Stimulated activated CD8-positive, alpha-beta memory T cell treated with anti-CD3 and anti-CD28 coated beads, Interleukin-15, amount 100 ng/mL, for 4 hours (primary cell): ENCODE results near the gene SLC2A4RG.
"Not testable (repeated sequence)": the region's sequence is repeated elsewhere in the genome, so short reads cannot be mapped to it uniquely, and the experiment has no call there.

ENCODE experiments used
- DNase-seq, 2 donors: peaks; one replicate each; pipeline ENCODE4 v3.0.0-alpha.2; 2020; ENCODE audit warnings: low read depth in 2 of 2

SLC2A4RG gene

GRCh38 chr20:63775096-63775978 lies 35.8 kb downstream of the SLC2A4RG start:
- peak in 1 of 2 donors; percentile 9 for DNase-seq

- not testable (repeated sequence) for DNase-seq
These were observed 37.3 kb downstream of the SLC2A4RG start for GRCh38 chr20:63776875-63777274.

GRCh38 chr20:63777614-63778013 lies 38.0 kb downstream of the SLC2A4RG start:
- DNase-seq = no peak

GRCh38 chr20:63778034-63778752 lies 38.6 kb downstream of the SLC2A4RG start:
- DNase-seq = no peak

- no peak for DNase-seq
These were observed 39.3 kb downstream of the SLC2A4RG start for GRCh38 chr20:63778857-63779256.

- DNase-seq = no peak
These were observed 41.6 kb downstream of the SLC2A4RG start for GRCh38 chr20:63781181-63781580.

- peak; percentile 6 to 35 for DNase-seq
These were observed 42.5 kb downstream of the SLC2A4RG start for GRCh38 chr20:63782051-63782471.

GRCh38 chr20:63782521-63782971 lies 43.0 kb downstream of the SLC2A4RG start:
- peak in 1 of 2 donors; percentile 13 for DNase-seq

GRCh38 chr20:63783970-63784369 lies 44.4 kb downstream of the SLC2A4RG start:
- DNase-seq = no peak

GRCh38 chr20:63785691-63786131 lies 46.1 kb downstream of the SLC2A4RG start:
- no peak for DNase-seq

GRCh38 chr20:63787302-63787701 lies 47.7 kb downstream of the SLC2A4RG start:
- DNase-seq = no peak

- DNase-seq = no peak
These were observed 48.2 kb downstream of the SLC2A4RG start for GRCh38 chr20:63787749-63788148.

GRCh38 chr20:63789836-63790571 lies 50.4 kb downstream of the SLC2A4RG start:
- DNase-seq = no peak

- no peak for DNase-seq
These were observed 51.1 kb downstream of the SLC2A4RG start for GRCh38 chr20:63790572-63791168.

GRCh38 chr20:63791497-63792156 lies 52.1 kb downstream of the SLC2A4RG start:
- no peak for DNase-seq

GRCh38 chr20:63792866-63793265 lies 53.3 kb downstream of the SLC2A4RG start:
- no peak for DNase-seq
